Inflammatory macrophage (primary cell): ENCODE measurements around the gene GLTP.
"Not testable (repeated sequence)": the region's sequence is repeated elsewhere in the genome, so short reads cannot be mapped to it uniquely, and the experiment has no call there.

Source experiments
- DNase-seq, 2 donors: peaks; one replicate each; pipeline ENCODE4 v3.0.0-alpha.2; 2020 to 2022
- total RNA-seq, 18 experiments: gene quantifications; one replicate each; lab custom pipeline; 2026; ENCODE audit warnings: mixed read lengths in 6 of 18, inconsistent platforms in 2 of 18; lab: John Stamatoyannopoulos, UW

The GLTP gene, protein sequence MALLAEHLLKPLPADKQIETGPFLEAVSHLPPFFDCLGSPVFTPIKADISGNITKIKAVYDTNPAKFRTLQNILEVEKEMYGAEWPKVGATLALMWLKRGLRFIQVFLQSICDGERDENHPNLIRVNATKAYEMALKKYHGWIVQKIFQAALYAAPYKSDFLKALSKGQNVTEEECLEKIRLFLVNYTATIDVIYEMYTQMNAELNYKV
- 35.7 to 87.3 (median 60.0) reads per million in 18 experiments for total RNA-seq

DNA sequence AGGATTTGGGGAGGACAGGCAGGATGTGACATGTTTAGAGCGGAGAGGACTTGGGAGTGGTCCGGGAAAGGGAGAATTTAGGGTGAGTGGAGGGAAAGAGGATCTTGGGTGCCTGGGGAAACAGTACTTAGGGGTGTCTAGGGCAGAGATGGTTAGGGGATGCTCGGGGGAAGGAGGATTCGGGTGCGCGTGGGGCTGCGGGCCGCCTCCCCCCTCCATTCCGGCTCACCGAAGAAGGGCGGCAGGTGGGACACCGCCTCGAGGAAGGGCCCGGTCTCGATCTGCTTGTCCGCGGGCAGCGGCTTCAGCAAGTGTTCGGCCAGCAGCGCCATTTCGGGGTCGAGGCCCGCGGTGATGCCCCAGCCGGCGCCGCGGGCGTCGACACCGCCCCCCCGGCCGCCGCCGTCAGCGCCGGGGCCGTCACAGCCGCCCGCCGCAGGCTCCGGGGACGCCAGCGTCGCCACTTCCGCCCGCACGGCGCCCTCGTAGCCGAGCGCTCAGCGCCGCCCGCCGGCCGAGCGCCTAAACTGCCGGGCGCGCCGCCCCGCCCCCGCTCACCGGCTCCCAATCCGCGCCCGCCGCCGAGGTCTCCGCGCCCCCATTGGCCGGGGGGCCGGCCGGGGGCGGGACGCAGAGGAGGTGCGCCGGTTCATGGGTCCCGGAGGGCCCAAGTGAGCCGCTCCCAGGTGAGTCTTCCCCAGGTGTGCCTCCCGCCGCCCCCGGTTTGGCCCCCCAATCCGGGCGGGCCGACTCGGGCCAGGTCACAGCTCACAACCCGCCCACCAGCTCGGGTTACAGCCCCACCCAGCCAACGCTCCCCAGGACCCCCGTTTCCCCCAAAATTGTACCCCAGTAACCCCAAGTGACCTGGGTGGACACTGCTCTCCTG is at the start of gene GLTP:
Gene GLTP, minus strand, starts transcription at position 499 of the 889 bp plus-strand sequence. Its CDS starts 167 bp downstream, at position 332.
- DNase-seq: peak; percentile 89 to 94

DNA sequence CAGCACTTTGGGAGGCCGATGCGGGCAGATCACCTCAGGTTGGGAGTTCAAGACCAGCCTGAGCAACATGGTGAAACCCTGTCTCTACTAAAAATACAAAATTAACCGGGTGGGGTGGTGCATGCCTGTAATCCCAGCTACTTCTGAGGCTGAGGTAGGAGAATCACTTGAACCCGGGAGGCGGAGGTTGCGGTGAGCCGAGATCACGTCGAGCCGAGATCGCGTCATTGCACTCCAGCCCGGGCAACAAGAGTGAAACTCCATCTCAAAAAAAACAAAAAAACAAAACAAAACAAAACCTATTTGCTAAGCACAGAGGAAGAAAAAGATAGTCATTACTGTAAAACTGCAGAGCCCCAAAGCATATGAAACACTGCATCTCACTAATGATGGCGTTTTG is 49.0 kb upstream of the GLTP start:
- DNase-seq: not testable (repeated sequence)

DNA sequence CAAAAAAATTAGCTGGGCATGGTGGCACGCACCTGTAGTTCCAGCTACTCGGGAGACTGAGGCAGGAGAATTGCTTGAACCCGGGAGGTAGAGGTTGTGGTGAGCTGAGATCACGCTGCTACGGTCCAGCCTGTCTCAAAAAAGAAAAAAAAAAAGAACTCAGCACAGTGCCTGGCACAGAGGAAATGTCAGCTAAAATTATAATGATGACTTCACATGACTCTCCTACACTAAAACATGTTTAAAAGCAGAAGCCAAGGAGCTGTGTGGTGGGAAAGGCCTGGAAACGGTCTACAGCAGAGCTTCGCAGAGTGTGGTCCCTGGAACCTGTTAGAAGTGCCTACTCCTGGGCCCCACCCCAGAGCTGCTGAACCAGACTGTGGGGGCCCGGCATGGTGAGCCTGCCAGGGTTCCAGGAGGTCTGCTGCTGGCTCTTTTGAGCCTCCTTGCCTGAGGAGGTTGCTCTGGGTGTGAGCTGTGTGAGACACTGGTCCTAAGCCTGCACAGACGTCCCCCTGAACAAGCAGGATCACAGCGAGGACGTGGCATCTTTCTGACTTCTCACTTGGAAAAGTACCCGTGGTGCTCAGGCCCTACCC is 47.8 kb upstream of the GLTP start:
- DNase-seq: peak in 1 of 2 donors; percentile 32

DNA sequence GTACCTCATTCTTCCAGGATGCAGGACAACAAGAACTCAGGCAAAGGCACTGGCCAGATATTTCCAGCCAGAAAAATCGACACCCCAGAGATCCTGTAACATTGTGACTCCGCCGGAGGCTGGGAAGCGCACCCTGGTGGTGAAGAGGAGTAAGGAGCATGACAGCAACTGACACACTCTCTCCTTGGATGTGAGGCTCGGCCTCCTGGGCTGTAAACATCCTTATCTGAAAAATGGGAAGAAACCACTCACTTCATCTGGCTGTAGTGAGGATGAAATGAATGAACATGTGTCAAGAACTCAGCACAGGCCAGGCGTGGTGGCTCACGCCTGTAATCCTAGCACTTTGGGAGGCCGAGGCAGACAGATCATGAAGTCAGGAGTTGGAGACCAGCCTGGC is 47.3 kb upstream of the GLTP start:
- DNase-seq: peak; percentile 27 to 47

DNA sequence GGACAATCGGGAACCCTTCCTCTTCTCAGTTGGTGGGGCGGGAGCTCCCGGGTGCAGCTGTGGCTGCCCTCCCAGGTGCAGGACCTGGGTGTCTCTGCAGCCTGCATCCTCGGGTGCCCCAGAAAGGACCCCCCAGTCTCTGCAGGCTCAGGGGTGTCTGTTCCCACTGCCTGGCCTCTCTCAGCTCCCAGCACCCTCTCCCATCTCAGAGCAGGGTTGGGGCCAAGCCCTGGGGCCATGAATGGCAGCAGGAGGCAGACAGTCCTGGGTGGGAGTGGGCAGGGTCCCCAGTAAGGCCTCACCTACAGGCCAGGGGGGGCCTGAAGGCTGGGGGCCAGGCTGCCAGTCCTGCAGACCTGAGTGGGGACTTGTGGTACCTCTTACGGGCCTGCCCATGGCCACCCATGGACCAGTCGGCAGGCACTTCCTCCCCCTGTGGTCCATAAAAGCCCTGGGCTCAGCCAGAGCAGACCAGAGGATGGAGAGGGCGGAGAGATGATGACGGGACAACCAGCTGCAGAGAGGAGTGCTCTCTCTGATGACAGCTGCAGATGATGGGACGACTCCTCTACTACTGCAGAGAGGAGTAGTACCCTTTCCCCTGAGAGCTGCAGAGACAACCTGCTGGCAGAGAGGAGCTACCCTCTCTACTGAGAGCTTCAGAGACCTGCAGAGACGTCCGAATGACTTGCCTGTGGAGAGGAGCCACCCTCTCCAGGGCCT is 46.3 kb upstream of the GLTP start:
- no peak for DNase-seq

DNA sequence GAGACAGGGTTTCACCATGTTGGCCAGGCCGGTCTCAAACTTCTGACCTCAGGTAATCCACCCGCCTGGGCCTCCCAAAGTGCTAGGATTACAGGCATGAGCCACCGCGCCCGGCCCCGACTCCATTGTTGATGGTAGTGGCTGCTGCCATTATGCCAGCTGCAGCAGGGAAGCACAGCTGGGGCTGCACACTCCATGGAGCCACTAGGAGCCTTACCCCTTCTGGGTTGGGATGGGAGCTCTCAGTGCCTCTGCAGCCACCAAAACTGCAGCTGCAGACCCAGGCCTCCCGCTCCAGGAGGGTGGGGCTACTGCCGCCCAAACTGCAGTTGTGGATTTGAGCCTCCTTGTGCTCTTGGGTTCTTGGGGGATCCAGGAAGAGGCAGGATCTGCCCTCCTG is 45.7 kb upstream of the GLTP start:
- DNase-seq: no peak

DNA sequence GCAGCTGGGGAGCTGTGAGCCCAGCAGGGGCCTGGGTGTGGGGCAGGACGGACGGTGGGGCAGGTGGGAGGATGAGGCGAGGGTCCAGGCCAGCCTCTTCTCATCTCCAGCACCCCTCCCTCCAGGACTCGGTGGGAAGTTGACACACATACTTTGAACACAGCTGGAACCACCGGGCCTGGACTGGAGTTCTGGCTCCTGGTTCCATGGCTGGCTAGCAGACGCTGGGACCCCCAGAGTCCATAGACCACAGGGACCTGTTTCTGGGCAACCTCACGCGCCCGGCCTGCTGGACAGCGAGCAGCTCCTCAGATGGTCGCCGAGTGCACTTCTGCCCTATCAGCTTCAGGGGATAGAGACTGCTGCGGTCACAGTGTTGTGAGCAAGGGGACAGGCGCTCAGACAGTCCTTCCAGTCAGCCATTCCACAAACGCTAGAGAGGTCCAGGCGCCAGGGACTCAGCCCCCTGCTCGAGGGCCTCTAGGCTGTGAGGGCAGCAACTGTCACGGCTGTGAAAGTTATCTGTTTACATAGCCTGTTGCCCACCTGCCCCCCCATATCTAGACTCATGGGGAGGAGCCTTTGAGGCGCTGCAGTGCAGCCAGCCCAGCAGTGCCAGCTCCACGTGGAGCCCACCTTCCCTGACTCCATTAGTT is 45.0 kb upstream of the GLTP start:
- no peak for DNase-seq

DNA sequence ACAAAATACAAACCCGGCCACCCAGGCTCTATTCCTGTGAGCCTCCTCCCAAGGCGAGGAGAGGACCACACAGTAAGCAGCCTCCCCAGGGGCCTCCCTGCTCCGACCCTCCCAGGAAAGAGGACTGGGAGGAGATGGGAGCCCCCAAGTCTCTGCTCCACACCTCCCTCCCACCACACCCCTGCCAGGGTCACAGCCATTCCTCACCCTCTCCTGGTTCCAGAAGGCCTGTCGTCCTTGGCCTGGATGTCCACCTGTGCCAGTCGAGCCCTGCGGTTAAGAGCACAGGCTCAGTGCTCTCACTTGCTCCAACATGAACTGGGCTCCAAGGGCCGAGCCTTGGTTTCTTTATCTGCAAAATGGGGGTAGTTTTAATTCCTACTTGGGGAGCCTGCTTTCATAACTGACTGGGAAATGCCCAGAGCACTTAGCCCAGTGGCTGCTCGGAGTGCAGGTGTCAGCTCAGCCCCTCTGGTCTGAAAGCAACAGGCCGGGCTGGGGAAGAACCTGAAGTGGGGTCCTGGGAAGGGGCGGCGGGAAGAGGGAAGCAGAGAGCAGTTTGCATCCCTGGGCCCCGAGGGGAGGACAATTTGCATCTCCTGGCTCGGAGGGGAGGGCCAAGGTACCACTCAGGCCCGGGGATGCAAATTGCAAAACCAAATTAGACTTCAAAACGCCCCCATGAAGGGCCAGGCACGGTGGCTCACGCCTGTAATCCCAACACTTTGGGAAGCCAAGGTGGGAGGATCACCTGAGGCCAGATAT is 43.3 kb upstream of the GLTP start:
- DNase-seq: no peak

DNA sequence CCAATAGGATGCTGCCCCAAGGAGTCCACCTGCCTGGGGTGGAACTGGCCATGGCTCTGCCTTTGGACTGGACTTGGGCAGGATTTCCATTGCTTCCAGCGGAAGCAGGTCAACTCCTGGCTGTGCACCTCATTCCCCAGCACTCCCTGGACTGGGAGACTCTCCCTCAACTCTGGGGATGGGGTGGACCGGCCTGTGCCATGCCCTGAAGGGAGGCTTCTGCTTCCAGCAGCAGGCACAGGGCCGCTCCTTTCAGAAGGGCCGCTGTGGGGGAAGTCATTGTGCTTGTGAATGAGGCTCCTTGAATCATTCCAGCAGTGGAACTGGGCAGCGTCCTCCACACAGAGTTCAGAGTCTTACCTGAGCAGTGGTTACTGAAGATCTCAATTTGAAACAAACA is 42.7 kb upstream of the GLTP start:
- DNase-seq: no peak

DNA sequence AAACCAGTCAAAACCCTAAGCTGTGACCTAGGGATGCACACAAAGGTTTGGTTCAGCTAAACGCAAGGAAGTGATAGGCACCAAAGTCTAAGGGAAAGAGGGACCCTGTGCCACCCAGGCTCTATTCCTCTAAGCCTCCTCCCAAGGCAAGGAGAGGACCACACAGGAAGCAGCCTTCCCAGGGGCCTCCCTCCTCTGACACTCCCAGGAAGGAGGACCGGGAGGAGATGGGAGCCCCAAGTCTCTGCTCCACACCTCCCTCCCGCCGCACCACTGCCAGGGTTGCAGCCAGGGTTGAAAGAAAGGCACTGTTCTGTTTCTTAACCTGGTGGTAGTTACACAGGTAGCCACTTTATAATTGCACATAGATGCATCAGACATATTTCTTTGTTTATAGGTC is 41.6 kb upstream of the GLTP start:
- no peak for DNase-seq

DNA sequence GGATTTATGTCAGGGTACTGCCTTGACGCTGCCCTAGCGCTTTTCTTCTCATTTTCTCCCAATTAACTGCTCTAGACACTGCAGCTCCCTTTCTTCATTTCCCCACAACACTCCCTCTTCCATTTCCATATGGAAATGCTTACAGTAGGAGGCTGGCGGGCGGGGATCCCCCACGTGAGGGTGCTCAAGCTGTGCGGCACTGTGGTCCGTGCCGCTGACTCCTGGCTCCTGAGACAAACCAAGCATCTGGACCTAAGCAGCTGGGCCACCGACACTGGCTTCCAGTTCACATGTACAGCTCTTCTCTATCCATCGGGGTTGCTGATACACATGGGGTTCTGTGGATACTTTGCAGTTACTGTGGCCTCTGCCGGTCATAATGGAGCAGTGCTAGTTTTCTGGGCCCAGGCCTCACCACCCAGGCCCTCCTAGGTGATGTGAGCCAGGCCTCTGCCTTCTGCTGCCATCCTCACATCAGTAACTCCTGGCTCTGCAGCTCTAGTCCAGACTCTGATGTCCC is 40.0 kb upstream of the GLTP start:
- DNase-seq: no peak

DNA sequence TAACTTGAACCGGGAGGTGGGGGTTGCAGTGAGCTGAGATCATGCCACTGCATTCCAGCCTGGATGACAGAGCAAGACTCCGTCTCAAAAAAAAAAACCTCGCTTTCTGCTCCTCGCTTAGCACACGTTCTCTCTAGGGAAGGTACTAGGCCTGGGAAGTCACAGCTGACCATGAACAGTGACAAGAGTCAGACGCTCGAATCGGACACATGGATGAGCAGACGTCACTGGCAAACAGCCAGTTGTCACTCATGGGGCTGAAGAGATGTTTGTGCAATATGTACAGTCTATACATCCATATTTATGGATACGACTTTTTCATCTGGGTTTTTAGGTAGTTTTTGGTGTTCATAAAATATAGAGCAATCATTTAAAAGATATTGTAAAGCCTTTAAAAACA is 39.1 kb upstream of the GLTP start:
- DNase-seq: no peak

DNA sequence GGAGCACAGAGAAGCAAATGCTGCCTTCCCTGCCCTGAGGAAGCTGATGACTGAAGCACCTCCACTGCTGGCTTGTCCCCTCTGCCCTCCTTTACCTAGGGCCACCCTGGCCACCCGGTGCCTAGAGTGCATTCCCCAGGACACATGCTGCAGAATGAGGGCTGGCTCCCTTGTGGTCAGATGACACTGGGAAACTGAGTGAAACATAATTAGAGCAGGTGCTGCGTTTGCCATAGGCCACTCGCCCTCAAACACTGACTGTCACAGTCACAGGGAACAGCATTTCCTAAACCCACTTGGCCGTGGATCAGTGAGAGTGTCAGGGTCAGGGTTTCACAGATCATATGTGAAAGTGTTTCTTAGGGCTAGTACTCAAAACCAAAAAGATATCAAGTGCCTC is 35.7 kb upstream of the GLTP start:
- DNase-seq: no peak

DNA sequence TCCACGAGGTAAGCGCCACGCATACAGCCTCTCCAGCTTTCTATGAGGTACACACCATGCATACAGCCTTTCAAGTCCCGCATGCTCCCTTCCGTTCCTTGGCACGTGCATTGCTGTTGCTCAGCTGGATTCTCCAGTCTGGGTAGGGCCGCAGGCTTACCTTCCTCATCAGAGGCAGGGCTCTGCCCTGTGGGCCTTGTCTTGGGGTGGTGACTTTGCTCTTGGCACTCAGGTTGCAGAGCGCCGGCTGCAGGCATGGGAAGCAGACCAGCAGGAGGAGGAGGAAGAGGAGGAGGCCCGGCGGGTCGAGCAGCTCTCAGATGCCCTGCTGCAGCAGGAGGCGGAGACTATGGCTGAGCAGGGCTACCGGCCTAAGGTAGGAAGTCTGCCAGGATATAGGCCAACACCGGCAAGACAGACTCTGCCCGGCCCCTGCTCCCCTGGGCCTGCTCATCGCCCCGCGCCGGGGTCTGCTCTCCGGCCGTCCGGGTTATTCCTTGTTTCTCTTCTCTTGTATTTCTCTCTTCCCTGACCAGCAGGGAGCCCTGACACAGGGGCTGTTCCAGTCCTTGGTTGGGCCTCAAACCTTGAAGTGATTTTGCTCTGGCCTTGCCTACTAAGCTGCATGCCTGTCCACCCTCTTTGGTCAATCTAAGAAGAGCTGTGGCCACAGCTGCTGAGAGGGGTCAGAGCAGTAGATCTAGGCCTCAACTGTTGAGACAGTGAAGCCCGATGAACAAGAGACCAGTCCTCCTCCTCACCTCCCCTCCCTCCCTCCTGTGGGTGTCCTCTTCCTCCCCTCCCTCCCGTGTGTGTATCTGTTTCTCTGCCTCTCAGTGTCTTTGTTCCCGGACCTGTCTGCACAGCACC is 35.1 kb upstream of the GLTP start:
- DNase-seq: no peak

DNA sequence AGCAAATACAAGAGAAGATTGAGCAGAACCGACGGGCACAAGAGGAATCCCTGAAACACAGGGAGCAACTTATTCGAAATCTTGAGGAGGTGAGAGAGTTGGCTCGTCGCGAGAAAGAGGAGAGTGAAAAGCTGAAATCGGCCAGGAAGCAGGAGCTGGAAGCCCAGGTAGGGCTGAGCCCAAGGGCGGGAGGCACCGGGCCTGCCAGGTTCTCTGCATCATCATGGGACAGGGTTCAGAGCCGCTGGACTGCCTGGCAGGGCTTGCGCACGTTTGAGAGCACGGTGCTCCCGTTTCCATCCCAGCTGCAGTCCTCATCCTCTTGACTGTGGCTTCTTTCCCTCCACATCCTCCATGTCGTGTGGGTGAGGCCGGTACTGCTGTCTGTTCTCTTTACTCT is 34.1 kb upstream of the GLTP start:
- no peak for DNase-seq

DNA sequence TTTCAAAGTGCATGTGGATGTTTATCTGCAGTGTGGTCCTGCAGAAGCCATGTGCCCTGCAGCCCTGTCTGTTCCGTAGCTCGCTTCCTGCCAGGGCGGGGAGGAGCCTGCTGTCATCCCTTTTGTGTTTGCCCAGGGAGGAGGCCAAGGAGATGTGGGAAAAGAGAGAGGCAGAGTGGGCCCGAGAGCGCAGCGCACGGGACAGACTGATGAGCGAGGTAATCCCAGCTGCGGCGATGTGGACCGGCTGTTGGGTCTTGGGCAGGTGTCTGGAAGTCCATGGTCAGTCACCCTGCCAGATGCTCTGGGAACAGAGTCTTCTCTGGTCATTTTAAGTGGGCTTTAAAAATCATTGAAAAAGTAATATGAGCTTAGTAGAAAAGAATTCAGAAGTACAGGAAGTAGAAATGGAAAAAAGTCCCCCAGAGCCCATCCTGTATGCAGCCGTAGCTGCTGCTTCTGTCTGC is 32.5 kb upstream of the GLTP start:
- DNase-seq: no peak

DNA sequence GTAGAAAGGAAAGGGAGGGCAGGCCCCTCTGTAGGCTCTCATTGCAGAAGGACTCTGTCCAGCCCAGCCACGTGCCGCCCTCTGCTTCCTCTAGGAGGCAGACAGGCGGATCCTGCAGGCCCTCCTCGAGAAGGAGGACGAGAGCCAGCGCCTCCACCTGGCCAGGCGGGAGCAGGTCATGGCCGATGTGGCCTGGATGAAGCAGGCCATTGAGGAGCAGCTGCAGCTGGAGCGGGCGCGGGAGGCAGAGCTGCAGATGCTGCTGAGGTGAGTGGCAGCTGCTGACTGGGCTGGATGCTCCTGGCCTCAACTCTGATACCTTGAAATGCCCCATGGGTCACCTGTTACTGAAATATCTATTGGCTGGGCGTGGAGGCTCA is 30.6 kb upstream of the GLTP start:
- peak; percentile 9 to 11 for DNase-seq

DNA sequence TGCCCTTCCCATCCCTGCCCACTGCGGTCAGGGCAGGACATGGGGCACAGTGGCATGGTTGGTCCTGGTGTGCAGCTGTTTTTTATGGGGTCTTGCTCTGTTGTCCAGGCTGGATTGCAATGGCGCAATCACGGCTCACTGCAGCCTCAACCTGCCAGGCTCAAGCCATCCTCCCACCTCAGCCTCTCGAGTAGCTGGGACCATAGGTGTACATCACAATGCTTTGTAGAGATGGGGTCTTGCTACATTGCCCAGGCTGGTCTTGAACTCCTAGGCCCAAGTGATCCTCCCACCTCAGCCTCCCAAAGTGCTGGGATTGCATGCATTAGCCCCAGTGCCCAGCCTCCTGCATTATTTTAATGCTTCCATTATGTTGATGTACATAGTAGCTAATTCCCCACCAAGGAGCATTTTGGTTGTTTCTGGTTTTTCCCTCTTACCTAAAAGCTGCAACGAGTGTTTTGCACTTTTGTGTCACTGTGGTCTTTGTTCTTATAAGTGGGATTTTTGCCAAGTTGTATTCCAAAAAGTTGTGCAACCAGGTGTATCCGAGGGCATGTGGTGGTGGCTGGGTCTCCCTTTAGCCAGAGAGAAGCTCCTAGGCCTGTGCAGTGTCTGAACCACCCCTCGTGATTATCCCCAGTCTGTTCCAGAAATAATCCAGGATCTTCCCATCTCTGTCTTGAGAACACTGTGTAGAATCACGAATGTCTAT is 30.1 kb upstream of the GLTP start:
- DNase-seq: no peak

DNA sequence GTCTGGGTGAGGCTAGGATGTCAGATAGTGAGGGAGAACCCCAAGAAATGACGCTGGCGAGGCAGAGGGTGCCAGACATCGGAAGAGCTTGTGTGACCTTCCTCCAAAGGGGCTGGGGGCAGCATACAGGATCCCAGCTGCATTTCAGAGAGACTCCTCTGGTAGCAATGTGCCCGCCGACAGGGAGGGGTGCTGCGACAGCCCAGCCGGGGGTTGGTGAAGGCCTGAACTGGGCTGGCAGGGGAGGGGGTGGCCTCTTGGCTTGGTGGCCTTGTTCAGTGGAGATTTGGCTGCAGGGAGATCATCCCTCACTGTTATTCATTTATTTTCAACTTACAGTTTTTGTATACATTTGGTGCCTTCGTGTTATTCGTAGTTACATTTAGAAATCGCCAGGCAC is 25.0 kb upstream of the GLTP start:
- no peak for DNase-seq
